H1 (cell line): Measurements from ENCODE around the gene CARM1. TPM values are rescaled to one million over a fixed set of nuclear protein-coding genes. Genes with fewer than 3 reads are reported as not detected.

Source experiments
- CTCF ChIA-PET: fragments of 300-600 bp; sonication (Branson Sonifier 250); formaldehyde crosslinking; loops from one replicate; lab custom pipeline; 2021; ENCODE audit not compliant: partially characterized antibody; lab: Charles Lee
- POLR2A ChIA-PET: fragments of 300-600 bp; sonication (Branson Sonifier 250); formaldehyde crosslinking; loops from one replicate; lab custom pipeline; 2021; ENCODE audit warnings: inconsistent platforms; ENCODE audit not compliant: partially characterized antibody; lab: Charles Lee
- DNase-seq, 2 experiments: peaks; one replicate each; pipeline versions ENCODE4 v3.0.0 to v3.0.0-alpha.2; 2010 to 2022; ENCODE audit warnings: low spot score in 2 of 2, low read depth in 1 of 2, mixed read lengths in 1 of 2
- FAIRE-seq: peaks from 2 replicates; lab custom pipeline; 2011; peaks lifted over from hg19 to GRCh38; lab: Jason Lieb, UNC
- H2AFZ ChIP-seq: 2 replicates; pipeline ENCODE4 v1.8.1; 2012; ENCODE audit warnings: low read length, inconsistent platforms
- H2AK5ac ChIP-seq: 2 replicates; pipeline ENCODE4 v1.6.1; 2013; ENCODE audit warnings: low read depth, low read length
- H2BK120ac ChIP-seq: replicated peaks from 2 replicates; pipeline ENCODE3; 2013; ENCODE audit warnings: low read depth, low read length, inconsistent platforms
- H2BK12ac ChIP-seq: 2 replicates; pipeline ENCODE4 v1.6.1; 2013; ENCODE audit warnings: low read depth, low read length
- H2BK15ac ChIP-seq: 2 replicates; pipeline ENCODE4 v1.6.1; 2013; ENCODE audit warnings: low read length
- H2BK20ac ChIP-seq: 2 replicates; pipeline ENCODE4 v1.6.1; 2013; ENCODE audit warnings: low read length
- H2BK5ac ChIP-seq: 2 replicates; pipeline ENCODE4 v1.6.1; 2013; ENCODE audit warnings: low read depth, low read length
- H3K14ac ChIP-seq: 2 replicates; pipeline ENCODE4 v1.6.1; 2013; ENCODE audit warnings: inconsistent platforms; ENCODE audit not compliant: insufficient read length
- H3K18ac ChIP-seq: 2 replicates; pipeline ENCODE4 v1.6.1; 2013; ENCODE audit warnings: low read length; ENCODE audit errors: extremely low read depth
- H3K23ac ChIP-seq: 2 replicates; pipeline ENCODE4 v1.6.1; 2013; ENCODE audit warnings: inconsistent platforms; ENCODE audit not compliant: insufficient read length
- H3K23me2 ChIP-seq: 2 replicates; pipeline ENCODE4 v1.6.1; 2013; ENCODE audit warnings: low read depth, low read length
- H3K27ac ChIP-seq: 2 replicates; pipeline ENCODE4 v1.6.1; 2011; ENCODE audit warnings: low read depth, low read length, inconsistent platforms
- H3K27me3 ChIP-seq, 4 experiments: replicated peaks in 1 of 4; 1 replicate in 1 of 4; 2 replicates in 3 of 4; pipeline versions ENCODE4 v1.6.1 to v1.8.1; 2011 to 2013; ENCODE audit warnings: low read length in 3 of 4, mild to moderate bottlenecking in 3 of 4, inconsistent platforms in 2 of 4, mixed read lengths in 2 of 4, moderate library complexity in 1 of 4; ENCODE audit not compliant: control insufficient read depth in 3 of 4, insufficient read depth in 3 of 4; ENCODE audit errors: extremely low read depth in 1 of 4
- H3K36me3 ChIP-seq, 4 experiments: 2 replicates each; pipeline versions ENCODE4 v1.6.1 to v1.8.1; 2011 to 2013; ENCODE audit warnings: mild to moderate bottlenecking in 4 of 4, low read length in 3 of 4, moderate library complexity in 2 of 4, control low read depth in 1 of 4, inconsistent platforms in 1 of 4; ENCODE audit not compliant: insufficient read depth in 4 of 4, control insufficient read depth in 2 of 4
- H3K4ac ChIP-seq: replicated peaks from 2 replicates; pipeline ENCODE3; 2013; ENCODE audit warnings: low read length, low read depth, mixed read lengths, inconsistent platforms; ENCODE audit not compliant: insufficient read length
- H3K4me1 ChIP-seq, 4 experiments: replicated peaks in 1 of 4; 1 replicate in 1 of 4; 2 replicates in 3 of 4; pipeline versions ENCODE4 v1.6.1 to v1.8.1; 2011 to 2013; ENCODE audit warnings: low read length in 3 of 4, inconsistent platforms in 2 of 4, mixed read lengths in 1 of 4; ENCODE audit not compliant: insufficient read depth in 4 of 4, control insufficient read depth in 3 of 4
- H3K4me2 ChIP-seq, 2 experiments: 2 replicates each; pipeline versions ENCODE4 v1.6.1 to v1.8.1; 2011 to 2013; ENCODE audit warnings: low read depth in 2 of 2, low read length in 2 of 2, control low read depth in 1 of 2, inconsistent platforms in 1 of 2, mild to moderate bottlenecking in 1 of 2; ENCODE audit not compliant: insufficient read depth in 1 of 2
- H3K4me3 ChIP-seq, 4 experiments: fragments of 200-600, 300-600 bp in 1 of 4; sonication (generic), shearing (Covaris generic), sonication (Bioruptor Twin) in 1 of 4; 2 replicates each; pipeline versions ENCODE4 v1.5.1 to v1.8.1; 2011 to 2016; ENCODE audit warnings: low read length in 4 of 4, low read depth in 3 of 4, control low read depth in 2 of 4, inconsistent platforms in 2 of 4, mild to moderate bottlenecking in 2 of 4, mixed read lengths in 1 of 4, moderate library complexity in 1 of 4; ENCODE audit not compliant: insufficient read depth in 2 of 4; ENCODE audit errors: extremely low read depth in 1 of 4
- H3K56ac ChIP-seq: replicated peaks from 2 replicates; pipeline ENCODE3; 2013; ENCODE audit warnings: low read depth, mild to moderate bottlenecking, mixed read lengths, low read length, inconsistent platforms; ENCODE audit not compliant: insufficient read length
- H3K79me1 ChIP-seq: 2 replicates; pipeline ENCODE4 v1.6.1; 2013; ENCODE audit warnings: low read depth, low read length, control low read depth
- H3K79me2 ChIP-seq, 2 experiments: 2 replicates each; pipeline versions ENCODE4 v1.6.1 to v1.8.1; 2012 to 2013; ENCODE audit warnings: low read length in 2 of 2, mild to moderate bottlenecking in 2 of 2, inconsistent platforms in 1 of 2; ENCODE audit not compliant: insufficient read depth in 2 of 2, control insufficient read depth in 1 of 2
- H3K9ac ChIP-seq, 4 experiments: replicated peaks in 1 of 4; 1 replicate in 1 of 4; 2 replicates in 3 of 4; pipeline versions ENCODE4 v1.6.1 to v1.8.1; 2011 to 2013; ENCODE audit warnings: low read depth in 3 of 4, low read length in 3 of 4, control low read depth in 2 of 4, mild to moderate bottlenecking in 2 of 4, moderate library complexity in 2 of 4, inconsistent platforms in 1 of 4; ENCODE audit errors: extremely low read depth in 1 of 4
- H3K9me3 ChIP-seq, 2 experiments: 2 replicates each; pipeline versions ENCODE4 v1.6.1 to v1.8.1; 2012 to 2013; ENCODE audit warnings: mild to moderate bottlenecking in 2 of 2, moderate library complexity in 2 of 2, control low read depth in 1 of 2, inconsistent platforms in 1 of 2, low read depth in 1 of 2, low read length in 1 of 2, mixed read lengths in 1 of 2; ENCODE audit not compliant: insufficient read depth in 2 of 2
- H4K20me1 ChIP-seq, 2 experiments: replicated peaks in 1 of 2; 2 replicates each; pipeline versions ENCODE3 to v1.8.1; 2011 to 2013; ENCODE audit warnings: inconsistent platforms in 2 of 2, low read length in 2 of 2, mild to moderate bottlenecking in 1 of 2; ENCODE audit not compliant: insufficient read depth in 2 of 2, control insufficient read depth in 1 of 2
- H4K5ac ChIP-seq: 2 replicates; pipeline ENCODE4 v1.6.1; 2013; ENCODE audit warnings: low read length, low read depth, mixed read lengths, inconsistent platforms; ENCODE audit not compliant: insufficient read length
- H4K8ac ChIP-seq: 2 replicates; pipeline ENCODE4 v1.8.0; 2013; ENCODE audit warnings: mild to moderate bottlenecking, moderate library complexity, low read length, inconsistent platforms; ENCODE audit not compliant: insufficient read depth; ENCODE audit errors: extremely low read depth
- H4K91ac ChIP-seq: replicated peaks from 2 replicates; pipeline ENCODE3; 2013; ENCODE audit warnings: low read length, mixed read lengths, inconsistent platforms; ENCODE audit not compliant: insufficient read length
- BCL11A ChIP-seq, 2 experiments: IDR thresholded peaks; one replicate each; pipeline ENCODE4 v1.6.1; 2011; ENCODE audit warnings: low read depth in 2 of 2, low read length in 2 of 2, mild to moderate bottlenecking in 2 of 2
- BRCA1 ChIP-seq: IDR thresholded peaks from 2 replicates; pipeline ENCODE4 v1.6.1; 2012; ENCODE audit warnings: low read depth, low read length, improper control_type of control experiment
- CBX8 ChIP-seq: fragments of 300-800, 300-1000 bp; sonication (generic); IDR thresholded peaks from 2 replicates; pipeline ENCODE4 v1.7.1; 2016; ENCODE audit warnings: low read depth, low read length, borderline replicate concordance
- CREB1 ChIP-seq: IDR thresholded peaks from 2 replicates; pipeline ENCODE4 v1.6.1; 2012; ENCODE audit warnings: inconsistent platforms
- EP300 ChIP-seq, 2 experiments: IDR thresholded peaks; 1 replicate in 1 of 2; 2 replicates in 1 of 2; pipeline ENCODE4 v1.6.1; 2011 to 2012; ENCODE audit warnings: low read depth in 2 of 2, low read length in 2 of 2, mild to moderate bottlenecking in 2 of 2, borderline replicate concordance in 1 of 2, inconsistent platforms in 1 of 2, moderate library complexity in 1 of 2
- SIX5 ChIP-seq: IDR thresholded peaks from 2 replicates; pipeline ENCODE4 v1.6.1; 2011; ENCODE audit warnings: mild to moderate bottlenecking, low read depth, low read length
- SRF ChIP-seq: IDR thresholded peaks from 2 replicates; pipeline ENCODE4 v1.6.1; 2011; ENCODE audit warnings: mild to moderate bottlenecking, low read depth, low read length, moderate library complexity
- TAF1 ChIP-seq: IDR thresholded peaks from 2 replicates; pipeline ENCODE4 v1.6.1; 2011; ENCODE audit warnings: mild to moderate bottlenecking, low read depth, low read length
- TAF7 ChIP-seq: optimal IDR thresholded peaks from 2 replicates; pipeline ENCODE3; 2011; ENCODE audit warnings: low read depth, mild to moderate bottlenecking, inconsistent platforms, low read length, moderate library complexity, borderline replicate concordance
- WGBS, 2 experiments: shearing (Covaris generic) in 1 of 2; methylation state at CpG; one replicate each; pipeline versions ENCODE4 v1.1.6 to v1.1.7; 2013 to 2015; ENCODE audit warnings: low lambda C conversion rate in 2 of 2, mixed read lengths in 2 of 2, inconsistent platforms in 1 of 2, low coverage in 1 of 2, missing lambda C conversion rate in 1 of 2; ENCODE audit not compliant: insufficient replicate concordance in 2 of 2, insufficient coverage in 1 of 2, insufficient read length in 1 of 2; ENCODE audit errors: extremely low coverage in 1 of 2, missing lambda C conversion rate in 1 of 2; 5-methylcytosine and 5-hydroxymethylcytosine counted together
- long read RNA-seq, 2 experiments: library from RNA in 1 of 2; library from capped mRNA in 1 of 2; stranded (forward); transcript quantifications; one replicate each; pipeline ENCODE4 v2.0.0, GENCODE V29; 2021; ENCODE audit warnings: inconsistent platforms in 1 of 2
- polyA minus RNA-seq, 3 experiments: library from RNA; depleted of rRNA, polyadenylated mRNA; stranded (reverse); fragments of >200 nt; gene quantifications; 1 replicate in 2 of 3; 2 replicates in 1 of 3; pipeline ENCODE4 v1.2.3, GENCODE V29; 2011
- polyA plus RNA-seq, 7 experiments: library from polyadenylated mRNA; depleted of rRNA in 3 of 7; stranded (reverse) in 5 of 7; unstranded in 2 of 7; fragments of >200 nt in 5 of 7; fragments of 200-250 nt in 2 of 7; gene quantifications; 1 replicate in 5 of 7; 2 replicates in 1 of 7; 4 replicates in 1 of 7; pipeline versions ENCODE4 v1.2.1 to v1.2.3, GENCODE V29; 2011 to 2013; ENCODE audit warnings: missing spikeins in 2 of 7, mixed read lengths in 2 of 7
- total RNA-seq: library from RNA; stranded (reverse); fragmentation: NEBNext Ultra II Directional; extraction: Animal tissue kit (Norgen Biotek cat#: 25700); gene quantifications from 2 replicates; pipeline ENCODE4 v1.2.1, GENCODE V29; 2021

CARM1 gene
- total RNA-seq, result 134 and 136 TPM in 2 replicates
- polyA plus RNA-seq (2011; rRNA removed), result 164 and 270 TPM in 2 replicates
- polyA plus RNA-seq (2011; cell fraction: cytosol; rRNA removed), result 106 TPM
- polyA plus RNA-seq (2011; cell fraction: nucleus; rRNA removed), result 178 TPM
- 75.6 to 138 TPM (median 129 TPM) in 4 replicates for polyA plus RNA-seq (2012, experiment 1 of 2)
- 122 TPM for polyA plus RNA-seq (2012, experiment 2 of 2)
- 125 TPM for polyA plus RNA-seq (2013, experiment 1 of 2)
- 126 TPM for polyA plus RNA-seq (2013, experiment 2 of 2)
- 71.3 and 96.2 TPM in 2 replicates for polyA minus RNA-seq (2011; rRNA and poly(A)+ RNA removed)
- polyA minus RNA-seq (2011; cell fraction: cytosol; rRNA and poly(A)+ RNA removed), result 60.0 TPM
- polyA minus RNA-seq (2011; cell fraction: nucleus; rRNA and poly(A)+ RNA removed), result 48.8 TPM
- long read RNA-seq, experiment 1, transcript CARM1-202 (15 exons, 2,722 nt), result minor isoform, 13 of 163 reads
- long read RNA-seq, experiment 1, transcript CARM1-201 (16 exons, 3,330 nt), result major isoform, 30 of 163 reads
- long read RNA-seq, experiment 1, partial matches to known transcripts, result 48 of 163 reads
- long read RNA-seq, experiment 1, other reads (novel, unspliced or antisense), result 72 of 163 reads
- long read RNA-seq, experiment 2, partial matches to known transcripts, result 0 of 2 reads
- long read RNA-seq, experiment 2, other reads (novel, unspliced or antisense), result 2 of 2 reads

- DNase-seq (peak in 1 of 2 experiments; percentile 99), FAIRE-seq (no peak)
- Histone ChIP-seq H4K91ac (peak within 1 kb of the TSS; percentile 85), H3K23me2 (peaks cover 8% of the 10 kb centered on the region; the same call in 1 of the 2 replicates), H2BK120ac (no peak within 1 kb of the TSS), H3K27me3 (no peaks in the 10 kb centered on the region), H3K4me1 (peaks cover 0 to 12% (median 2%) of the 10 kb centered on the region in 4 experiments; a peak in 5 of 7 replicates), H3K79me1 (peaks cover 3% of the 10 kb centered on the region), H3K4ac (peak within 1 kb of the TSS; percentile 78), H2BK12ac (no peak within 1 kb of the TSS), H3K36me3 (peaks cover 0 to 3% (median 0%) of the 10 kb centered on the region in 4 experiments; a peak in 1 of 8 replicates), H2BK20ac (no peak within 1 kb of the TSS), H3K4me2 (peak within 1 kb of the TSS; percentile 87 to 95), H3K27ac (peak within 1 kb of the TSS; percentile 86), H4K8ac (peak within 1 kb of the TSS; percentile 93), H2BK5ac (peak within 1 kb of the TSS; percentile 89), H3K79me2 (peaks cover 0 to 40% of the 10 kb centered on the region in 2 experiments; a peak in 3 of 4 replicates), H3K14ac (no peak within 1 kb of the TSS), H3K18ac (peak within 1 kb of the TSS; percentile 98), H3K23ac (no peak within 1 kb of the TSS), H3K56ac (peak within 1 kb of the TSS; percentile 79), H4K20me1 (peaks cover 0 to 1% of the 10 kb centered on the region in 2 experiments), H2AFZ (no peak within 1 kb of the TSS), H4K5ac (peak within 1 kb of the TSS; percentile 97), H3K4me3 (peak within 1 kb of the TSS; percentile 65 to 94 (median 76)), H3K9me3 (no peaks in the 10 kb centered on the region), H2BK15ac (peak within 1 kb of the TSS; percentile 95; the same call in 1 of the 2 replicates), H2AK5ac (no peak within 1 kb of the TSS; the same call in 1 of the 2 replicates), H3K9ac (peak within 1 kb of the TSS; percentile 69 to 97 (median 76))
- no CpG with 5 or more reads among the region's 99 CpGs for WGBS, 2 experiments
- POLR2A ChIA-PET, result interaction anchor here (0.6 to 2.9 kb wide), 4 partner anchors 11 to 22 kb away, joined by 3 to 21 read pairs (median 9); no protein-coding TSS in a partner anchor
- CTCF ChIA-PET, result interaction anchor here (0.6 to 11.3 kb wide), 6 partner anchors 10 to 621 kb away, joined by 3 to 249 read pairs (median 10); partner anchors contain the start of gene C19orf38
- TF ChIP-seq TAF7 (peak; percentile 36), CBX8 (no peak), BCL11A (IDR thresholded peaks at IDR 0.05; ENCODE audit: low read depth in 2 of 2, low read length in 2 of 2) (no peak), CREB1 (peak; percentile 93), BRCA1 (peak; percentile 58; the same call in 1 of the 2 replicates), SRF (peak; percentile 62), TAF1 (0 out of 2 replicates have a peak, but pooled peaks have one; percentile 35), EP300 (IDR thresholded peaks at IDR 0.05; ENCODE audit: borderline replicate concordance in 1 of 2, low read depth in 2 of 2, low read length in 2 of 2) (peak in 1 of 2 experiments; percentile 46; a peak in 1 of 3 replicates), SIX5 (no peak)
These were observed at the start of gene CARM1 for GRCh38 chr19:10870955-10871603. CARM1 (plus strand) TSS chr19:10871553; CDS start chr19:10871703, 150 bp downstream.
